GM19238 (cell line): ENCODE measurements around the gene ALDH16A1.
A peak's percentile ranks its signal among the peaks of the same experiment; 100 is the strongest.

Experiments used
- DNase-seq: peaks from one replicate; pipeline ENCODE4 v3.0.0; 2011; ENCODE audit warnings: low spot score; ENCODE audit not compliant: insufficient read length

The ALDH16A1 gene

GRCh38 chr19:49488046-49488862 is 35.2 kb downstream of the ALDH16A1 start:
- DNase-seq = no peak

- no peak for DNase-seq
Measured at GRCh38 chr19:49488863-49489537, 36.0 kb downstream of the ALDH16A1 start.

GRCh38 chr19:49489601-49490167 is 36.7 kb downstream of the ALDH16A1 start:
- no peak for DNase-seq

GRCh38 chr19:49490287-49491029 is 37.4 kb downstream of the ALDH16A1 start:
- no peak for DNase-seq

- DNase-seq = no peak
Measured at GRCh38 chr19:49491030-49491803, 38.2 kb downstream of the ALDH16A1 start.

- no peak for DNase-seq
Measured at GRCh38 chr19:49491804-49492572, 39.0 kb downstream of the ALDH16A1 start.

- DNase-seq = no peak
Measured at GRCh38 chr19:49492573-49493405, 39.8 kb downstream of the ALDH16A1 start.

GRCh38 chr19:49496574-49497008 is 43.6 kb downstream of the ALDH16A1 start:
- DNase-seq = no peak

- DNase-seq = no peak
Measured at GRCh38 chr19:49497047-49497788, 44.2 kb downstream of the ALDH16A1 start.

- DNase-seq = no peak
Measured at GRCh38 chr19:49497789-49498103, 44.7 kb downstream of the ALDH16A1 start.

GRCh38 chr19:49498475-49498874 is 45.5 kb downstream of the ALDH16A1 start:
- no peak for DNase-seq

- DNase-seq = no peak
Measured at GRCh38 chr19:49499030-49499670, 46.1 kb downstream of the ALDH16A1 start.

GRCh38 chr19:49502866-49503581 is 50.0 kb downstream of the ALDH16A1 start:
- no peak for DNase-seq

- no peak for DNase-seq
Measured at GRCh38 chr19:49503582-49503962, 50.5 kb downstream of the ALDH16A1 start.

- DNase-seq = peak; percentile 66
Measured at GRCh38 chr19:49506575-49507105, 53.6 kb downstream of the ALDH16A1 start.

GRCh38 chr19:49507803-49508494 is 54.9 kb downstream of the ALDH16A1 start:
- DNase-seq = no peak
